Measurements from ENCODE around the gene URB1.

DNA sequence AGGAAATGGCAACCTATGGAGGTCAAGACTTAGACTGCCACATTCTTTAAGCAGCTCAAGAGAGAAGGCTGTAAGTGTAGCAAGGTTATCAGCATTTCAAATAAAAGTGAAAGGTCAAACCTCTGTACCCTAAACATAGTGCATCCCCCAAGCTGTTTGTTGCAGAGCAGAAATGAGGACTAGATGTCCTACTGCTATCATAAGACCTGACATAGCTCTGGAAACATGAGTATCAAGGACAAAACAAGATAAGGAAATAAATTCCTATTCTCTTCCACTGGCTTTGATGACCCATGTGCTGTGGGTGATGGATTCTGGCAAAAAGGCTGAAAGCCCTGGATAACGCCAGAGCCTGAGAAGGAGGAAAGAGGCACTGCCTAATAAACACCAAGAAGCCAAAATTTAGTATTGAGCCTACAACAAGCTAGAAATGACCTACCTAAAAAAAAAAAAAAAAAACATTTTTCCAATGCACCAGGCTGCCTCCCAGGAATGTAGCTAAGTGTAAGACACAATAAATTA is 35.9 kb downstream of the URB1 start:
- no peak for TF ChIP-seq SIN3A (IDR thresholded peaks at IDR 0.05; ENCODE audit: borderline replicate concordance, insufficient read depth, low read length)
- TF ChIP-seq, protein P1, sequence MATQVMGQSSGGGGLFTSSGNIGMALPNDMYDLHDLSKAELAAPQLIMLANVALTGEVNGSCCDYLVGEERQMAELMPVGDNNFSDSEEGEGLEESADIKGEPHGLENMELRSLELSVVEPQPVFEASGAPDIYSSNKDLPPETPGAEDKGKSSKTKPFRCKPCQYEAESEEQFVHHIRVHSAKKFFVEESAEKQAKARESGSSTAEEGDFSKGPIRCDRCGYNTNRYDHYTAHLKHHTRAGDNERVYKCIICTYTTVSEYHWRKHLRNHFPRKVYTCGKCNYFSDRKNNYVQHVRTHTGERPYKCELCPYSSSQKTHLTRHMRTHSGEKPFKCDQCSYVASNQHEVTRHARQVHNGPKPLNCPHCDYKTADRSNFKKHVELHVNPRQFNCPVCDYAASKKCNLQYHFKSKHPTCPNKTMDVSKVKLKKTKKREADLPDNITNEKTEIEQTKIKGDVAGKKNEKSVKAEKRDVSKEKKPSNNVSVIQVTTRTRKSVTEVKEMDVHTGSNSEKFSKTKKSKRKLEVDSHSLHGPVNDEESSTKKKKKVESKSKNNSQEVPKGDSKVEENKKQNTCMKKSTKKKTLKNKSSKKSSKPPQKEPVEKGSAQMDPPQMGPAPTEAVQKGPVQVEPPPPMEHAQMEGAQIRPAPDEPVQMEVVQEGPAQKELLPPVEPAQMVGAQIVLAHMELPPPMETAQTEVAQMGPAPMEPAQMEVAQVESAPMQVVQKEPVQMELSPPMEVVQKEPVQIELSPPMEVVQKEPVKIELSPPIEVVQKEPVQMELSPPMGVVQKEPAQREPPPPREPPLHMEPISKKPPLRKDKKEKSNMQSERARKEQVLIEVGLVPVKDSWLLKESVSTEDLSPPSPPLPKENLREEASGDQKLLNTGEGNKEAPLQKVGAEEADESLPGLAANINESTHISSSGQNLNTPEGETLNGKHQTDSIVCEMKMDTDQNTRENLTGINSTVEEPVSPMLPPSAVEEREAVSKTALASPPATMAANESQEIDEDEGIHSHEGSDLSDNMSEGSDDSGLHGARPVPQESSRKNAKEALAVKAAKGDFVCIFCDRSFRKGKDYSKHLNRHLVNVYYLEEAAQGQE (IDR thresholded peaks at IDR 0.05; ENCODE audit: insufficient read depth in 1 of 2, low read depth in 2 of 2, low read length in 2 of 2) = no peak
- no peak for TF ChIP-seq POLR2AphosphoS5 (IDR thresholded peaks at IDR 0.05; ENCODE audit: low read depth, low read length)
- no peak for TF ChIP-seq TAF1 (IDR thresholded peaks at IDR 0.05; ENCODE audit: borderline replicate concordance, insufficient read depth, low read length)
